ENCODE measurements around the gene KLK11. TPM values are rescaled to one million over a fixed set of nuclear protein-coding genes. Genes with fewer than 3 reads are reported as not detected.

KLK11 gene
- polyA plus RNA-seq, 1 experiment = not detected

DNA sequence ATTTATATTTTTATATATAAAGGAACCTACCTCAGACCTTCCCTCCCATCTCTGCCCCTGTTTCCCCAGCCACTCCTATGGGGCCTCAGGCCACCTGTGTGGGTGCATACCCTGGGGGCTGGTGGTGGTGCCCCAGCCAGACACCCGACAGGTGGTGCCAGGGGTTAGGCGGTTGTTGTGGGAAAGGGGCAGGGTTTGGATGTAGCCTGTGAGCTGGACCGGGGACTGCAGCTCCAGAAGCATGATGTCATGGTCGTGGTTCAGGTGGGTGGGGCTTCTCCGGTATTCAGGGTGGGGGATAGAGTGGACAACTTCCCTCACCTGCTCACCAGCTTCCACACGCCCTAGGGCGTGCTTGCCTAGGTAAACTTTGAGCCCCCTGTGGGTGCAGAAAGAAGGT is 33.3 kb upstream of the KLK11 start:
- no peak for DNase-seq (ENCODE audit: low read depth)
- ChIA-PET POLR2A (no interaction called here), CTCF (interaction anchor here (0.7 kb wide), 1 partner anchor 73 kb away, joined by 3 read pairs; no protein-coding TSS in a partner anchor)
- Histone ChIP-seq H3K36me3 (ENCODE audit: control insufficient read depth, insufficient read depth, low read length) (no peaks in the 10 kb centered on the region), H3K4me3 (ENCODE audit: low read depth, low read length) (no peak overlapping the region), H3K27me3 (ENCODE audit: control insufficient read depth, insufficient read depth, low read length) (no peaks in the 10 kb centered on the region)
- no peak for TF ChIP-seq CTCF (IDR thresholded peaks at IDR 0.05; ENCODE audit: insufficient read depth, low read depth, low read length)

GRCh38 chr19:51055866-51056265 is 29.4 kb upstream of the KLK11 start:
- Histone ChIP-seq H3K36me3 (ENCODE audit: control insufficient read depth, insufficient read depth, low read length) (no peaks in the 10 kb centered on the region), H3K4me3 (ENCODE audit: low read depth, low read length) (no peak overlapping the region), H3K27me3 (ENCODE audit: control insufficient read depth, insufficient read depth, low read length) (no peaks in the 10 kb centered on the region)
- ChIA-PET CTCF (no interaction called here), POLR2A (no interaction called here)
- no peak for DNase-seq (ENCODE audit: low read depth)
- no peak for TF ChIP-seq CTCF (IDR thresholded peaks at IDR 0.05; ENCODE audit: insufficient read depth, low read depth, low read length)

DNA sequence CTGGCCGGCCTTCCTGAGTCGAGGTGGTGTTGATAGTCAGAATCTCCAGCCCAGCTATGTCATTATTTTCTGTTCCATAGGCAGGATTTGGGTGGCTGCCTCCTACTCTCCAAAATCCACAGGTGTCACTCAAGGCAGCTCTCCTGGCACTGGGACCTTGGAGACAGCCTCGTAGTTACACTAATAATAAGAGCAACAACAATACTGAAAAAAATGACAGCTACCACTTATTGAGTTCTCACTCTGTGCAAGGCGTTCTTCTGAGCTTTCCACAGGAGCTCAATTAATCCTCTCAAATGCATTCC is 20.6 kb upstream of the KLK11 start:
- ChIA-PET CTCF (no interaction called here), POLR2A (no interaction called here)
- no peak for TF ChIP-seq CTCF (IDR thresholded peaks at IDR 0.05; ENCODE audit: insufficient read depth, low read depth, low read length)
- DNase-seq (ENCODE audit: low read depth) = no peak
- Histone ChIP-seq H3K4me3 (ENCODE audit: low read depth, low read length) (no peak overlapping the region), H3K36me3 (ENCODE audit: control insufficient read depth, insufficient read depth, low read length) (no peaks in the 10 kb centered on the region), H3K27me3 (ENCODE audit: control insufficient read depth, insufficient read depth, low read length) (no peaks in the 10 kb centered on the region)

DNA sequence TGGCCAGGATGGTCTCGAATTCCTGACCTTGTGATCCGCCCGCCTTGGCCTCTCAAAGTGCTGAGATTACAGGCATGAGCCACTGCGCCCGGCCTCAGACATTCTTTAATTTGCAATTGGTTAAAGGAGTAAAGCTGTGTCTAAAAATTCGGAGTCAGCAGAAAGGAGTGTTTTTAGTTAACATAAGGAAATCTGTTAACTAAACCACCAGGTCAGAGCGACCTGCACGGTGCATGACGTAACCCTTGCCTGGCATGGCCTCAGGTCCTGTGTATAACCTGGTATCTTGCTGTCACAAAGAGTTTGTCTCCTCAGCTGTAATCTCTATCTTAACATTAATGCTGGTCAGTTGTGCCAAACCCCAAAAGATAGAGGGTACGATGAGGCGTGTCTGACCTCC is 17.9 kb upstream of the KLK11 start:
- CTCF ChIA-PET = no interaction called here
- H3K4me3 ChIP-seq (ENCODE audit: low read depth, low read length) = no peak overlapping the region

GRCh38 chr19:51043497-51043896 is 17.1 kb upstream of the KLK11 start:
- DNase-seq (ENCODE audit: low read depth) = no peak
- POLR2A ChIA-PET = no interaction called here
- Histone ChIP-seq H3K36me3 (ENCODE audit: control insufficient read depth, insufficient read depth, low read length) (no peaks in the 10 kb centered on the region), H3K4me3 (ENCODE audit: low read depth, low read length) (no peak overlapping the region), H3K27me3 (ENCODE audit: control insufficient read depth, insufficient read depth, low read length) (no peaks in the 10 kb centered on the region)
- CTCF ChIA-PET = no interaction called here
- no peak for TF ChIP-seq CTCF (IDR thresholded peaks at IDR 0.05; ENCODE audit: insufficient read depth, low read depth, low read length)

More for the DNA sequence above, 17.9 kb upstream of the KLK11 start:
- Histone ChIP-seq H3K27me3 (ENCODE audit: control insufficient read depth, insufficient read depth, low read length) (no peaks in the 10 kb centered on the region), H3K36me3 (ENCODE audit: control insufficient read depth, insufficient read depth, low read length) (no peaks in the 10 kb centered on the region)
- no peak for TF ChIP-seq CTCF (IDR thresholded peaks at IDR 0.05; ENCODE audit: insufficient read depth, low read depth, low read length)
- no peak for DNase-seq (ENCODE audit: low read depth)
- POLR2A ChIA-PET = no interaction called here

Measured in BJ (cell line).